Smooth muscle cell (in vitro differentiated cells): Measurements from ENCODE around the gene RACK1. TPM values are rescaled to one million over a fixed set of nuclear protein-coding genes. Genes with fewer than 3 reads are reported as not detected.
A peak's percentile ranks its signal among the peaks of the same experiment; 100 is the strongest.

Experiments
- DNase-seq: peaks from one replicate; lab custom pipeline; 2025; ENCODE audit not compliant: unreplicated experiment; lab: John Stamatoyannopoulos, UW
- H2AFZ ChIP-seq: fragments of 200-600 bp; sonication (generic); 2 replicates; pipeline ENCODE4 v1.6.0; 2016; ENCODE audit warnings: antibody characterized with exemption, low read depth, mild to moderate bottlenecking
- H3F3A ChIP-seq: fragments of 200-600 bp; sonication (generic); 2 replicates; pipeline ENCODE4 v1.6.0; 2017; ENCODE audit warnings: antibody characterized with exemption, low read depth
- H3K27ac ChIP-seq: fragments of 200-600 bp; sonication (generic); 2 replicates; pipeline ENCODE4 v1.5.1; 2016; ENCODE audit warnings: low read depth, mild to moderate bottlenecking
- H3K27me3 ChIP-seq: fragments of 200-600 bp; sonication (generic); 2 replicates; pipeline ENCODE4 v1.6.1; 2016; ENCODE audit warnings: low read depth, mild to moderate bottlenecking
- H3K36me3 ChIP-seq: fragments of 200-600 bp; sonication (generic); 2 replicates; pipeline ENCODE4 v1.5.1; 2016; ENCODE audit warnings: low read depth
- H3K4me1 ChIP-seq: fragments of 200-600 bp; sonication (generic); 2 replicates; pipeline ENCODE4 v1.5.1; 2016; ENCODE audit warnings: low read depth
- H3K4me2 ChIP-seq: fragments of 200-600 bp; sonication (generic); 2 replicates; pipeline ENCODE4 v1.6.0; 2016; ENCODE audit warnings: mild to moderate bottlenecking
- H3K4me3 ChIP-seq: fragments of 200-600 bp; sonication (generic); 2 replicates; pipeline ENCODE4 v1.5.1; 2016; ENCODE audit warnings: mild to moderate bottlenecking
- H3K79me2 ChIP-seq: fragments of 200-600 bp; sonication (generic); 2 replicates; pipeline ENCODE4 v1.6.0; 2016; ENCODE audit warnings: low read depth, mild to moderate bottlenecking
- H3K9ac ChIP-seq: fragments of 200-600 bp; sonication (generic); 2 replicates; pipeline ENCODE4 v1.6.0; 2016; ENCODE audit warnings: low read depth
- H3K9me3 ChIP-seq: fragments of 200-600 bp; sonication (generic); replicated peaks from 2 replicates; pipeline ENCODE4 v1.5.1; 2016; ENCODE audit warnings: low read depth
- H4K20me1 ChIP-seq: fragments of 200-600 bp; sonication (generic); 2 replicates; pipeline ENCODE4 v1.6.0; 2016; ENCODE audit warnings: low read depth
- CTCF ChIP-seq: fragments of 200-600 bp; sonication (generic); IDR thresholded peaks from 2 replicates; pipeline ENCODE4 v1.5.1; 2017; ENCODE audit warnings: borderline replicate concordance, mild to moderate bottlenecking, antibody characterized with exemption; ENCODE audit not compliant: insufficient read depth, poor library complexity, severe bottlenecking
- WGBS: methylation state at CpG from one replicate; pipeline ENCODE4 v1.1.7; 2016; ENCODE audit warnings: low lambda C conversion rate; 5-methylcytosine and 5-hydroxymethylcytosine counted together
- polyA plus RNA-seq: library from polyadenylated mRNA; unstranded; fragments of >200 nt; fragmentation: Nextera tagmentation; extraction: Ambion mirVana; gene quantifications from 2 replicates; pipeline ENCODE4 v1.2.1, GENCODE V29; 2016
- total RNA-seq: library from RNA; depleted of rRNA; stranded (reverse); fragments of >200 nt; gene quantifications from 2 replicates; pipeline ENCODE4 v1.2.3, GENCODE V29; 2014

Gene RACK1
- total and polyA plus RNA-seq, 2 experiments from 2014 or later = 617 to 2,098 TPM

- Histone ChIP-seq H3K9me3 (no peaks in the 10 kb centered on the region), H3K36me3 (no peaks in the 10 kb centered on the region), H3K9ac (peak overlapping the region; percentile 87), H4K20me1 (peaks cover 59% of the 10 kb centered on the region), H2AFZ (peak overlapping the region; percentile 84), H3K4me3 (peak overlapping the region; percentile 75), H3K4me1 (peaks cover 39% of the 10 kb centered on the region), H3F3A (peaks cover 20% of the 10 kb centered on the region), H3K27ac (peak overlapping the region; percentile 88), H3K27me3 (no peaks in the 10 kb centered on the region), H3K79me2 (peaks cover 69% of the 10 kb centered on the region), H3K4me2 (peak overlapping the region; percentile 97)
- under 1% methylated on average over 44 of the region's 55 CpGs for WGBS
- no peak for TF ChIP-seq CTCF
- DNase-seq = no peak
Measured at GRCh38 chr5:181246276-181247049, 2.8 kb upstream of the RACK1 start.

DNA sequence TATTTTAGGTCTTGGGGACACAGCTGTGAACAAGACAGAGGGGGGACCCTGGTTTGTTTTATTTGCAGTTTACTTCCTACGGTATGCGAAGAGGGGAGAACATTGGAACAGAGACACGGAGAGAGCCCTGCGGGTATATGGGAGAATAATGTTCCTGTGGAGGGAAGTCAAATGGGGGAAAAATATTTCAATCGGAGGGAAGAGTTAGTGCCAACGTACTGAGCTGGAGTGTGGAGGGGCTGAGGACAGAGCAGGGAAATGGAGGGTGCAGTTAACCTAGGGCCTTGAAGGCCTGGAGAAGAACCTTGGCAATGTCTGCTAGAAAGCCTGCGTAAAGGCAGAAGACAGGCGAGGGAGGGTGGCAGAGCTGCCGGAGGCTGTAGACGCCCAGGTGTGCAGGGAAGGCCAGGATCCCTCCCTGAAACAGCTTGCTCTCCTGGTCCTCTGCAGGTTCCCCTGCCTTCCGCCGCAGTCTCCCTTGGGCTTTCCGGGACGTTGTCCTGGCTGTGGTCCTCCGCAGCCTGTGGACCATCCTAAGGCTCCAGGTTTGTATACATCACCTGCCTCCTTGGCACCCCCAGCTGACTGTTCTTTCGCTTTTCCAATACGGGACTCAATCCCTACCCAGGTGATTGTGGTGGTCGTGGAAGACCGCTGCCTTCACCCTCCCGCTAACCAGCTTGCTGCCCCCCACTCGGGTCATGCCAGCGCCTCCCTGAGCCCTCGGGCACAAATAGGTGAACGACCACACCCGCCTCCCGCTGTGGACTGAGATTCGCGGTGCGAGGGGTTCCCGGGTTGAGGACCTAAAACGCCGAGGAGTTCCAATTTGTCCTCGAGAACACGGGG is 1.9 kb upstream of the RACK1 start:
- Histone ChIP-seq H3K27me3 (no peaks in the 10 kb centered on the region), H3K4me2 (peak overlapping the region; percentile 97), H3K4me3 (peak overlapping the region; percentile 75), H2AFZ (peak overlapping the region; percentile 68), H3F3A (peaks cover 21% of the 10 kb centered on the region), H4K20me1 (peaks cover 59% of the 10 kb centered on the region), H3K4me1 (peaks cover 41% of the 10 kb centered on the region), H3K9ac (peak overlapping the region; percentile 87), H3K27ac (peak overlapping the region; percentile 88), H3K36me3 (no peaks in the 10 kb centered on the region), H3K9me3 (no peaks in the 10 kb centered on the region), H3K79me2 (peaks cover 69% of the 10 kb centered on the region)
- 26% methylated on average over 34 of the region's 34 CpGs for WGBS
- TF ChIP-seq CTCF = no peak
- DNase-seq = no peak

DNA sequence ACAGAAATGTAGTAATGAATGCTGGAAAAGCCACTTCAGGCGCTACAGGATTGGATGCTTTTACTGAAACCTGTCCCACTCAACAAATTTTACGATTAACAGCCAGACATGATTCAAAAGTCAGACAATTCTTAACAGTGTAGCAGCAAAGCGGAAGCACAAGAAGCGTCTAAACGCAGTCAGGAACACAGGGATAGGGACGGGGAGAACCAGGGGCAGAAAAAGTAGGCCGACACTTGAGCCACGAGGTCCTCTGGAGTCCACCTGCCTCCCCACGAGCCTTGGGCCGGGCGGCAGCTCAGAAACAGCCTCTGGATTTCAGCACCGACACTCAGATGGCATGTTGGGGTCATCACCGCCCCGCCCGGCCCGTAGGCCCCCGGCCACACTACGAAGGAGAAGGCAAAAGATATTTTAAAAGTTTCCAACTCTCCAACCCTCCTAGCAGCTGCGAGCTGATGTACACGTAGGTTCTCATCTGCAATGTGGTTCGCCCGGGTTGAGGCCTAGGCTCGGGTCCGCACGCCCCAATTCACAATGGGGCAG is 615 bp downstream of the RACK1 start:
- DNase-seq = no peak
- Histone ChIP-seq H2AFZ (no peak overlapping the region), H3K9me3 (no peaks in the 10 kb centered on the region), H3K4me2 (peak overlapping the region; percentile 97), H3K79me2 (peaks cover 67% of the 10 kb centered on the region), H3K27me3 (no peaks in the 10 kb centered on the region), H4K20me1 (peaks cover 59% of the 10 kb centered on the region), H3K36me3 (peaks cover 15% of the 10 kb centered on the region), H3F3A (peaks cover 36% of the 10 kb centered on the region), H3K4me3 (peak overlapping the region; percentile 71), H3K9ac (peak overlapping the region; percentile 88), H3K27ac (peak overlapping the region; percentile 88), H3K4me1 (peaks cover 23% of the 10 kb centered on the region)
- TF ChIP-seq CTCF = no peak
- WGBS = 1% methylated on average over 25 of the region's 25 CpGs
